NCI-H524 (cell line): ENCODE measurements around the gene DAPK1.
"Not testable (repeated sequence)": the region's sequence is repeated elsewhere in the genome, so short reads cannot be mapped to it uniquely, and the experiment has no call there.

Source experiments
- DNase-seq, 2 experiments: peaks; one replicate each; lab custom pipeline; 2025; lab: John Stamatoyannopoulos, UW

DAPK1 gene

GRCh38 chr9:87543251-87543650 is 45.6 kb downstream of the DAPK1 start:
- no peak for DNase-seq

GRCh38 chr9:87545858-87546257 is 48.2 kb downstream of the DAPK1 start:
- no peak for DNase-seq

GRCh38 chr9:87546704-87547103 is 49.0 kb downstream of the DAPK1 start:
- peak in 1 of 2 experiments; percentile 0 for DNase-seq

GRCh38 chr9:87547671-87548081 is 50.0 kb downstream of the DAPK1 start:
- DNase-seq, result peak in 1 of 2 experiments; percentile 0

GRCh38 chr9:87548159-87548558 is 50.5 kb downstream of the DAPK1 start:
- DNase-seq, result no peak

- not testable (repeated sequence) for DNase-seq
Measured at GRCh38 chr9:87549088-87549487, 51.4 kb downstream of the DAPK1 start.

GRCh38 chr9:87549791-87550190 is 52.1 kb downstream of the DAPK1 start:
- DNase-seq, result no peak

- DNase-seq, result no peak
Measured at GRCh38 chr9:87550253-87550954, 52.7 kb downstream of the DAPK1 start.

GRCh38 chr9:87551772-87552217 is 54.1 kb downstream of the DAPK1 start:
- DNase-seq, result no peak

GRCh38 chr9:87554171-87554910 is 56.7 kb downstream of the DAPK1 start:
- DNase-seq, result no peak

- DNase-seq, result no peak
Measured at GRCh38 chr9:87554976-87555375, 57.3 kb downstream of the DAPK1 start.

- DNase-seq, result no peak
Measured at GRCh38 chr9:87556039-87556438, 58.4 kb downstream of the DAPK1 start.

GRCh38 chr9:87556821-87557220 is 59.2 kb downstream of the DAPK1 start:
- no peak for DNase-seq

GRCh38 chr9:87557996-87558395 is 60.3 kb downstream of the DAPK1 start:
- no peak for DNase-seq

- no peak for DNase-seq
Measured at GRCh38 chr9:87558606-87559190, 61.0 kb downstream of the DAPK1 start.

GRCh38 chr9:87562062-87562461 is 64.4 kb downstream of the DAPK1 start:
- DNase-seq, result no peak

GRCh38 chr9:87562530-87563170 is 65.0 kb downstream of the DAPK1 start:
- DNase-seq, result no peak

- no peak for DNase-seq
Measured at GRCh38 chr9:87564111-87564510, 66.4 kb downstream of the DAPK1 start.

- DNase-seq, result no peak
Measured at GRCh38 chr9:87564791-87565241, 67.1 kb downstream of the DAPK1 start.

GRCh38 chr9:87567001-87567400 is 69.3 kb downstream of the DAPK1 start:
- peak; percentile 45 to 74 for DNase-seq

- peak in 1 of 2 experiments; percentile 36 for DNase-seq
Measured at GRCh38 chr9:87567571-87567970, 69.9 kb downstream of the DAPK1 start.

- DNase-seq, result no peak
Measured at GRCh38 chr9:87567983-87568382, 70.3 kb downstream of the DAPK1 start.
